Naive thymus-derived CD4-positive, alpha-beta T cell (primary cell): ENCODE measurements around the gene RWDD4. TPM values are rescaled to one million over a fixed set of nuclear protein-coding genes. Genes with fewer than 3 reads are reported as not detected.

Experiments used
- ATAC-seq: fragments of 150-1000 bp; cut with Tn5 transposase; 2 replicates; pipeline ENCODE4 v1.10.0; 2021; ENCODE audit warnings: mild to moderate bottlenecking, moderate library complexity
- CTCF ChIA-PET: fragments of 350-600 bp; sonication (Branson Sonifier 250); formaldehyde crosslinking; loops from one replicate; lab custom pipeline; 2021; ENCODE audit warnings: antibody characterized with exemption; lab: Charles Lee
- POLR2A ChIA-PET: fragments of 350-600 bp; sonication (Branson Sonifier 250); formaldehyde crosslinking; loops from one replicate; lab custom pipeline; 2021; ENCODE audit warnings: antibody characterized with exemption, inconsistent platforms; lab: Charles Lee
- DNase-seq, 9 donors: peaks; one replicate each; pipeline versions ENCODE4 v3.0.0 to v3.0.0-alpha.2; 2020 to 2022; ENCODE audit warnings: mixed read lengths in 1 of 9
- H3K27ac ChIP-seq: one replicate; pipeline ENCODE4 v1.7.0; 2013; ENCODE audit warnings: mild to moderate bottlenecking, low read depth, low read length, moderate library complexity
- H3K27me3 ChIP-seq, 2 donors: one replicate each; pipeline ENCODE4 v1.7.0; 2013; ENCODE audit warnings: low read length in 2 of 2, mild to moderate bottlenecking in 2 of 2, moderate library complexity in 2 of 2; ENCODE audit not compliant: control insufficient read depth in 2 of 2, insufficient read depth in 2 of 2
- H3K36me3 ChIP-seq, 3 experiments: 1 replicate in 2 of 3; 2 replicates in 1 of 3; pipeline ENCODE4 v1.7.0; 2013; ENCODE audit warnings: low read length in 3 of 3, mild to moderate bottlenecking in 3 of 3, moderate library complexity in 1 of 3; ENCODE audit not compliant: insufficient read depth in 3 of 3, control insufficient read depth in 2 of 3
- H3K4me1 ChIP-seq, 2 donors: one replicate each; pipeline ENCODE4 v1.7.0; 2013; ENCODE audit warnings: low read length in 2 of 2, mild to moderate bottlenecking in 2 of 2, moderate library complexity in 1 of 2; ENCODE audit not compliant: control insufficient read depth in 2 of 2, insufficient read depth in 2 of 2
- H3K4me3 ChIP-seq: 2 replicates; pipeline ENCODE4 v1.7.0; 2013; ENCODE audit warnings: mild to moderate bottlenecking, low read length
- H3K9me3 ChIP-seq, 3 experiments: 1 replicate in 2 of 3; 2 replicates in 1 of 3; pipeline ENCODE4 v1.7.0; 2013; ENCODE audit warnings: low read length in 3 of 3; ENCODE audit not compliant: control insufficient read depth in 2 of 3
- H3K27ac Mint-ChIP-seq, 9 donors: one replicate each; pipeline ENCODE4 v1.8.0; 2020 to 2022; ENCODE audit warnings: mixed read lengths in 9 of 9, mild to moderate bottlenecking in 8 of 9, moderate library complexity in 5 of 9, inconsistent platforms in 2 of 9
- H3K27me3 Mint-ChIP-seq, 5 donors: one replicate each; pipeline ENCODE4 v1.8.0; 2021 to 2022; ENCODE audit warnings: mixed read lengths in 5 of 5, mild to moderate bottlenecking in 1 of 5
- H3K36me3 Mint-ChIP-seq, 5 donors: one replicate each; pipeline ENCODE4 v1.8.0; 2020 to 2022; ENCODE audit warnings: mixed read lengths in 5 of 5, mild to moderate bottlenecking in 3 of 5, inconsistent platforms in 1 of 5
- H3K4me1 Mint-ChIP-seq, 7 donors: one replicate each; pipeline ENCODE4 v1.8.0; 2020 to 2022; ENCODE audit warnings: mixed read lengths in 7 of 7, mild to moderate bottlenecking in 3 of 7, inconsistent platforms in 1 of 7
- H3K4me3 Mint-ChIP-seq, 10 donors: one replicate each; pipeline ENCODE4 v1.8.0; 2020 to 2022; ENCODE audit warnings: mild to moderate bottlenecking in 10 of 10, mixed read lengths in 10 of 10, moderate library complexity in 6 of 10, inconsistent platforms in 2 of 10
- H3K9me3 Mint-ChIP-seq, 11 donors: one replicate each; pipeline ENCODE4 v1.8.0; 2020 to 2022; ENCODE audit warnings: mixed read lengths in 11 of 11, mild to moderate bottlenecking in 4 of 11, inconsistent platforms in 1 of 11, moderate library complexity in 1 of 11
- intact Hi-C, 2 donors: fragments of 100-400 bp; cut with micrococcal nuclease; formaldehyde crosslinking; loops; one replicate each; pipeline ENCODE4 v1.15.1; 2023
- polyA plus RNA-seq, 2 donors: library from polyadenylated mRNA; unstranded; fragments of 300-500 nt; fragmentation: Illumina TruSeq; gene quantifications; one replicate each; pipeline ENCODE4 v1.2.3, GENCODE V29; 2021
- total RNA-seq, 6 experiments: library from RNA in 5 of 6; stranded (reverse) in 5 of 6; gene quantifications; 1 replicate in 5 of 6; 2 replicates in 1 of 6; pipeline ENCODE4 v1.2.3 and lab custom pipeline; 2021 to 2026

Gene RWDD4
- total and polyA plus RNA-seq, 7 experiments from 2014 or later, result 9.3 to 19.2 (median 12.6) TPM

- ATAC-seq, result no peak
Observed at GRCh38 chr4:183688216-183688615, 29.2 kb upstream of the RWDD4 start.

DNA sequence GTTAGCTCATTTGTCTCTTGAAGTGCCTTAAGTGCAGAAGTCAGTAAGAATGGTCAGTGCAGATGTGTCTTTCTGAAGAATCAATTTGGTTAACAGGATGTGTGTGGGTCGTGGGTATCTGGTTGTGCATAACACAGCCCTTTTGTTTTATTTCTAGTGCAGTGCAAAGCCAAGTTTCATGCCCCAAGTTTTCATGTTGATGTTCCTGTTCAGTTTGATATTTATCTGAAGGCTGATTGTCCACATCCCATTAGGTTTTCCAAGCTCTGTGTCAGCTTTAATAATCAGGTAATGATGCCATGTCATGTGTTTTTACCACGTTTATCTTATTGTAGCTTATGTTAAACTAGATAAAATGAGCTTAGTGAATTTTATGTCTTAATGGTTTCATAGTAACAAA lies 27.5 kb upstream of the RWDD4 start:
- ChIA-PET POLR2A (no interaction called here), CTCF (interaction anchor here (0.6 kb wide), 2 partner anchors 38 to 215 kb away, joined by 3 read pairs; no protein-coding TSS in a partner anchor)
- peaks cover 9 to 52% (median 19%) of the 10 kb centered on the region in 3 experiments for H3K36me3 ChIP-seq
- no peak for DNase-seq
- H3K27ac ChIP-seq, result no peak overlapping the region
- Mint-ChIP-seq H3K27ac (no peak overlapping the region), H3K4me1 (peaks cover 0 to 5% (median 3%) of the 10 kb centered on the region in 7 donors), H3K9me3 (no peaks in the 10 kb centered on the region), H3K36me3 (peaks cover 4 to 53% (median 31%) of the 10 kb centered on the region in 5 donors), H3K4me3 (no peak overlapping the region), H3K27me3 (no peaks in the 10 kb centered on the region)
- no peak overlapping the region for H3K4me3 ChIP-seq
- H3K4me1 ChIP-seq, result no peaks in the 10 kb centered on the region
- no peaks in the 10 kb centered on the region for H3K27me3 ChIP-seq
- no peak for ATAC-seq
- intact Hi-C loops, result no loop called here
- H3K9me3 ChIP-seq, result no peaks in the 10 kb centered on the region

More at GRCh38 chr4:183688216-183688615, 29.2 kb upstream of the RWDD4 start:
- Histone ChIP-seq H3K9me3 (no peaks in the 10 kb centered on the region), H3K27me3 (no peaks in the 10 kb centered on the region), H3K4me3 (no peak overlapping the region), H3K4me1 (no peaks in the 10 kb centered on the region), H3K27ac (no peak overlapping the region), H3K36me3 (peaks cover 13 to 60% (median 19%) of the 10 kb centered on the region in 3 experiments)
- H3K9me3 Mint-ChIP-seq, result no peaks in the 10 kb centered on the region
- peak overlapping the region in 1 of 9 donors; percentile 12 for H3K27ac Mint-ChIP-seq
- ChIA-PET CTCF (no interaction called here), POLR2A (no interaction called here)
- H3K27me3 Mint-ChIP-seq, result no peaks in the 10 kb centered on the region
- peaks cover 0 to 5% (median 3%) of the 10 kb centered on the region in 7 donors for H3K4me1 Mint-ChIP-seq
- peaks cover 8 to 57% (median 38%) of the 10 kb centered on the region in 5 donors for H3K36me3 Mint-ChIP-seq
- H3K4me3 Mint-ChIP-seq, result no peak overlapping the region
- no peak for DNase-seq
- intact Hi-C loops, result no loop called here

GRCh38 chr4:183681119-183681518 lies 22.1 kb upstream of the RWDD4 start:
- no peaks in the 10 kb centered on the region for H3K9me3 Mint-ChIP-seq
- H3K27ac ChIP-seq, result no peak overlapping the region
- CTCF ChIA-PET, result no interaction called here
- no peaks in the 10 kb centered on the region for H3K27me3 Mint-ChIP-seq
- no peaks in the 10 kb centered on the region for H3K9me3 ChIP-seq
- H3K27me3 ChIP-seq, result no peaks in the 10 kb centered on the region
- H3K4me1 Mint-ChIP-seq, result peaks cover 0 to 6% (median 0%) of the 10 kb centered on the region in 7 donors
- H3K4me1 ChIP-seq, result no peaks in the 10 kb centered on the region
- H3K4me3 Mint-ChIP-seq, result no peak overlapping the region
- POLR2A ChIA-PET, result no interaction called here
- no peak overlapping the region for H3K4me3 ChIP-seq
- peaks cover 0 to 35% (median 17%) of the 10 kb centered on the region in 5 donors for H3K36me3 Mint-ChIP-seq
- H3K36me3 ChIP-seq, result peaks cover 13 to 45% (median 13%) of the 10 kb centered on the region in 3 experiments
- ATAC-seq (no peak), DNase-seq (no peak)
- no peak overlapping the region for H3K27ac Mint-ChIP-seq
- intact Hi-C loops, result no loop called here

DNA sequence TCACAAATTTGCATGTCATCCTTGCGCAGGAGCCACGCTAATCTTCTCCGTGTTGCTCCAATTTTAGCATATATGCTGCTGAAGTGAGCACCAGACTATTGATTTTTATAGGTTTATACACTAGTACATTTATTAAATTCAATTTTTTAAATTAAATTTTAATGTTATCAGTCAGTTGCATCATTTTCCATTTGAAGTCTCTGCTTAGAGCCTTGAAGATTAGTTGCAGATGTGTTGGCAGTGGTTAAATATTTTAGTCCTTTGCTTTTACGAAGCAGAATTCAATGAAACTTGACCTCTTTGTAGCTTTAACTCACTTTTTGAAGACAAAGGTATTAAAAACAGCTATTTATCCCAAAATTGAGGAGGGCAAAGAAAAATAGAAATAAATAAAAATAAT lies 16.6 kb upstream of the RWDD4 start:
- H3K9me3 Mint-ChIP-seq, result no peaks in the 10 kb centered on the region
- H3K27ac ChIP-seq, result no peak overlapping the region
- intact Hi-C loops, result no loop called here
- no peaks in the 10 kb centered on the region for H3K9me3 ChIP-seq
- peaks cover 0 to 35% (median 4%) of the 10 kb centered on the region in 3 experiments for H3K36me3 ChIP-seq
- no peak overlapping the region for H3K27ac Mint-ChIP-seq
- no peaks in the 10 kb centered on the region for H3K4me1 ChIP-seq
- no peaks in the 10 kb centered on the region for H3K27me3 Mint-ChIP-seq
- ChIA-PET POLR2A (no interaction called here), CTCF (no interaction called here)
- no peak for ATAC-seq
- H3K4me1 Mint-ChIP-seq, result peaks cover 0 to 8% (median 3%) of the 10 kb centered on the region in 7 donors
- H3K4me3 ChIP-seq, result no peak overlapping the region
- DNase-seq, result no peak
- H3K4me3 Mint-ChIP-seq, result no peak overlapping the region
- peaks cover 0 to 40% (median 14%) of the 10 kb centered on the region in 5 donors for H3K36me3 Mint-ChIP-seq
- H3K27me3 ChIP-seq, result no peaks in the 10 kb centered on the region

DNA sequence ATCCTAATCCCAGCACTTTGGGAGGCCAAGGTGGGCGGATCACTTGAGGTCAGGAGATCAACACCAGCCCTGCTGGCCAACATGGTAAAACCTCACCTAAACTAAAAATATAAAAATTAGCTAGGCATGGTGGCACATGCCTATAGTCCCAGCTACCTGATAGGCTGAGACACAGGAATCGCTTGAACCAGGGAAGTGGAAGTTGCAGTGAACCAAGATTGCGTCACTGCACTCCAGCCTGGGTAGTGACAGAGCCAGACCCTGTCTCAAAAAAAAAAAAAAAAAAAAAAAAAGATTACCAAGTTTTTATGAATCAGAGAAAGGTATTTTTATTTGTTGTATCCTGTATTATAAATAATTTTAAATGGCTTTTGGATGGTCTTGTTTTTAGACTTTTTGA lies 15.2 kb upstream of the RWDD4 start:
- Histone ChIP-seq H3K4me3 (no peak overlapping the region), H3K4me1 (no peaks in the 10 kb centered on the region), H3K36me3 (peaks cover under 1 to 41% (median 1%) of the 10 kb centered on the region in 3 experiments), H3K27me3 (no peaks in the 10 kb centered on the region), H3K9me3 (no peaks in the 10 kb centered on the region), H3K27ac (no peak overlapping the region)
- CTCF ChIA-PET, result no interaction called here
- DNase-seq (no peak), ATAC-seq (no peak)
- POLR2A ChIA-PET, result no interaction called here
- Mint-ChIP-seq H3K27me3 (no peaks in the 10 kb centered on the region), H3K27ac (no peak overlapping the region), H3K36me3 (peaks cover 8 to 50% (median 18%) of the 10 kb centered on the region in 5 donors), H3K4me3 (no peak overlapping the region), H3K9me3 (no peaks in the 10 kb centered on the region), H3K4me1 (peaks cover 0 to 8% (median 3%) of the 10 kb centered on the region in 7 donors)
- intact Hi-C loops, result no loop called here

DNA sequence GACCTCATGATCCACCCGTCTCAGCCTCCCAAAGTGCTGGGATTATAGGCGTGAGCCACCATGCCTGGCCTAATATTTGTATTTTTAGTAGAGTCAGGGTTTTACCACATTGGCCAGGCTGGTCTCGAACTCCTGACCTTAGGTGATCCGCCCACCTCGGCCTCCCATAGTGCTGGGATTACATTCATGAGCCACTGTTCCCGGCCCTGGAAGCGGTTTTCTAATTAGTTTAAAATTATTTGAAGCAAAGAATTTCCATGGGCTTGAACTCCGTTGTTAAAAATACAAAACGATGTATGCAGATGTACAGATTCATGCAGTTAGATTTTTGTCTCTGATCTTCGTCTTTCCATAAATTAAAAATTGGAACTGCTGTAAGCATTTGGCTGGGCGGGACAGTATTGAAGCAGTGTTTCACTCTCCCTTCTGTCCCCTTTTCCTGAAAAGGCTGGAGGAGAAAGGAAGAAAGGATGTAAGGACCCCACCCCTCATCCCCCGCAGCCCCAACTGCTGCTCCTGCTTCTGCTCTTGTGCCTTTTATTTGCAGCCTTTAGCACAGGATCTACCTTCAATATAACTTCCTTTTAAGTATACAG lies 12.1 kb upstream of the RWDD4 start:
- POLR2A ChIA-PET, result interaction anchor here (1.6 kb wide), 1 partner anchor 11 kb away, joined by 5 read pairs; no protein-coding TSS in a partner anchor

More for the DNA sequence above, 12.1 kb upstream of the RWDD4 start:
- Mint-ChIP-seq H3K4me3 (no peak overlapping the region), H3K27me3 (no peaks in the 10 kb centered on the region), H3K4me1 (peaks cover 0 to 11% (median 7%) of the 10 kb centered on the region in 7 donors), H3K27ac (no peak overlapping the region), H3K9me3 (no peaks in the 10 kb centered on the region), H3K36me3 (peaks cover 5 to 57% (median 26%) of the 10 kb centered on the region in 5 donors)
- Histone ChIP-seq H3K4me1 (no peaks in the 10 kb centered on the region), H3K9me3 (no peaks in the 10 kb centered on the region), H3K27ac (no peak overlapping the region), H3K4me3 (no peak overlapping the region), H3K36me3 (peaks cover 7 to 50% (median 16%) of the 10 kb centered on the region in 3 experiments), H3K27me3 (no peaks in the 10 kb centered on the region)
- intact Hi-C loops, result no loop called here
- DNase-seq (no peak), ATAC-seq (no peak)
- CTCF ChIA-PET, result interaction anchor here (0.5 kb wide), 1 partner anchor 732 kb away, joined by 3 read pairs; no protein-coding TSS in a partner anchor
